H1 (cell line): Measurements from ENCODE around the gene FASTKD3. TPM values are rescaled to one million over a fixed set of nuclear protein-coding genes. Genes with fewer than 3 reads are reported as not detected.

Experiments
- CTCF ChIA-PET: fragments of 300-600 bp; sonication (Branson Sonifier 250); formaldehyde crosslinking; loops from one replicate; lab custom pipeline; 2021; ENCODE audit not compliant: partially characterized antibody; lab: Charles Lee
- POLR2A ChIA-PET: fragments of 300-600 bp; sonication (Branson Sonifier 250); formaldehyde crosslinking; loops from one replicate; lab custom pipeline; 2021; ENCODE audit warnings: inconsistent platforms; ENCODE audit not compliant: partially characterized antibody; lab: Charles Lee
- DNase-seq, 2 experiments: peaks; one replicate each; pipeline versions ENCODE4 v3.0.0 to v3.0.0-alpha.2; 2010 to 2022; ENCODE audit warnings: low spot score in 2 of 2, low read depth in 1 of 2, mixed read lengths in 1 of 2
- FAIRE-seq: peaks from 2 replicates; lab custom pipeline; 2011; peaks lifted over from hg19 to GRCh38; lab: Jason Lieb, UNC
- H2AFZ ChIP-seq: 2 replicates; pipeline ENCODE4 v1.8.1; 2012; ENCODE audit warnings: low read length, inconsistent platforms
- H2AK5ac ChIP-seq: 2 replicates; pipeline ENCODE4 v1.6.1; 2013; ENCODE audit warnings: low read depth, low read length
- H2BK120ac ChIP-seq: replicated peaks from 2 replicates; pipeline ENCODE3; 2013; ENCODE audit warnings: low read depth, low read length, inconsistent platforms
- H2BK12ac ChIP-seq: 2 replicates; pipeline ENCODE4 v1.6.1; 2013; ENCODE audit warnings: low read depth, low read length
- H2BK15ac ChIP-seq: 2 replicates; pipeline ENCODE4 v1.6.1; 2013; ENCODE audit warnings: low read length
- H2BK20ac ChIP-seq: 2 replicates; pipeline ENCODE4 v1.6.1; 2013; ENCODE audit warnings: low read length
- H2BK5ac ChIP-seq: 2 replicates; pipeline ENCODE4 v1.6.1; 2013; ENCODE audit warnings: low read depth, low read length
- H3K14ac ChIP-seq: 2 replicates; pipeline ENCODE4 v1.6.1; 2013; ENCODE audit warnings: inconsistent platforms; ENCODE audit not compliant: insufficient read length
- H3K18ac ChIP-seq: 2 replicates; pipeline ENCODE4 v1.6.1; 2013; ENCODE audit warnings: low read length; ENCODE audit errors: extremely low read depth
- H3K23ac ChIP-seq: 2 replicates; pipeline ENCODE4 v1.6.1; 2013; ENCODE audit warnings: inconsistent platforms; ENCODE audit not compliant: insufficient read length
- H3K23me2 ChIP-seq: 2 replicates; pipeline ENCODE4 v1.6.1; 2013; ENCODE audit warnings: low read depth, low read length
- H3K27ac ChIP-seq: 2 replicates; pipeline ENCODE4 v1.6.1; 2011; ENCODE audit warnings: low read depth, low read length, inconsistent platforms
- H3K27me3 ChIP-seq, 4 experiments: replicated peaks in 1 of 4; 1 replicate in 1 of 4; 2 replicates in 3 of 4; pipeline versions ENCODE4 v1.6.1 to v1.8.1; 2011 to 2013; ENCODE audit warnings: low read length in 3 of 4, mild to moderate bottlenecking in 3 of 4, inconsistent platforms in 2 of 4, mixed read lengths in 2 of 4, moderate library complexity in 1 of 4; ENCODE audit not compliant: control insufficient read depth in 3 of 4, insufficient read depth in 3 of 4; ENCODE audit errors: extremely low read depth in 1 of 4
- H3K36me3 ChIP-seq, 4 experiments: 2 replicates each; pipeline versions ENCODE4 v1.6.1 to v1.8.1; 2011 to 2013; ENCODE audit warnings: mild to moderate bottlenecking in 4 of 4, low read length in 3 of 4, moderate library complexity in 2 of 4, control low read depth in 1 of 4, inconsistent platforms in 1 of 4; ENCODE audit not compliant: insufficient read depth in 4 of 4, control insufficient read depth in 2 of 4
- H3K4ac ChIP-seq: replicated peaks from 2 replicates; pipeline ENCODE3; 2013; ENCODE audit warnings: low read length, low read depth, mixed read lengths, inconsistent platforms; ENCODE audit not compliant: insufficient read length
- H3K4me1 ChIP-seq, 4 experiments: replicated peaks in 1 of 4; 1 replicate in 1 of 4; 2 replicates in 3 of 4; pipeline versions ENCODE4 v1.6.1 to v1.8.1; 2011 to 2013; ENCODE audit warnings: low read length in 3 of 4, inconsistent platforms in 2 of 4, mixed read lengths in 1 of 4; ENCODE audit not compliant: insufficient read depth in 4 of 4, control insufficient read depth in 3 of 4
- H3K4me2 ChIP-seq, 2 experiments: 2 replicates each; pipeline versions ENCODE4 v1.6.1 to v1.8.1; 2011 to 2013; ENCODE audit warnings: low read depth in 2 of 2, low read length in 2 of 2, control low read depth in 1 of 2, inconsistent platforms in 1 of 2, mild to moderate bottlenecking in 1 of 2; ENCODE audit not compliant: insufficient read depth in 1 of 2
- H3K4me3 ChIP-seq, 4 experiments: fragments of 200-600, 300-600 bp in 1 of 4; sonication (generic), shearing (Covaris generic), sonication (Bioruptor Twin) in 1 of 4; 2 replicates each; pipeline versions ENCODE4 v1.5.1 to v1.8.1; 2011 to 2016; ENCODE audit warnings: low read length in 4 of 4, low read depth in 3 of 4, control low read depth in 2 of 4, inconsistent platforms in 2 of 4, mild to moderate bottlenecking in 2 of 4, mixed read lengths in 1 of 4, moderate library complexity in 1 of 4; ENCODE audit not compliant: insufficient read depth in 2 of 4; ENCODE audit errors: extremely low read depth in 1 of 4
- H3K56ac ChIP-seq: replicated peaks from 2 replicates; pipeline ENCODE3; 2013; ENCODE audit warnings: low read depth, mild to moderate bottlenecking, mixed read lengths, low read length, inconsistent platforms; ENCODE audit not compliant: insufficient read length
- H3K79me1 ChIP-seq: 2 replicates; pipeline ENCODE4 v1.6.1; 2013; ENCODE audit warnings: low read depth, low read length, control low read depth
- H3K79me2 ChIP-seq, 2 experiments: 2 replicates each; pipeline versions ENCODE4 v1.6.1 to v1.8.1; 2012 to 2013; ENCODE audit warnings: low read length in 2 of 2, mild to moderate bottlenecking in 2 of 2, inconsistent platforms in 1 of 2; ENCODE audit not compliant: insufficient read depth in 2 of 2, control insufficient read depth in 1 of 2
- H3K9ac ChIP-seq, 4 experiments: replicated peaks in 1 of 4; 1 replicate in 1 of 4; 2 replicates in 3 of 4; pipeline versions ENCODE4 v1.6.1 to v1.8.1; 2011 to 2013; ENCODE audit warnings: low read depth in 3 of 4, low read length in 3 of 4, control low read depth in 2 of 4, mild to moderate bottlenecking in 2 of 4, moderate library complexity in 2 of 4, inconsistent platforms in 1 of 4; ENCODE audit errors: extremely low read depth in 1 of 4
- H3K9me3 ChIP-seq, 2 experiments: 2 replicates each; pipeline versions ENCODE4 v1.6.1 to v1.8.1; 2012 to 2013; ENCODE audit warnings: mild to moderate bottlenecking in 2 of 2, moderate library complexity in 2 of 2, control low read depth in 1 of 2, inconsistent platforms in 1 of 2, low read depth in 1 of 2, low read length in 1 of 2, mixed read lengths in 1 of 2; ENCODE audit not compliant: insufficient read depth in 2 of 2
- H4K20me1 ChIP-seq, 2 experiments: replicated peaks in 1 of 2; 2 replicates each; pipeline versions ENCODE3 to v1.8.1; 2011 to 2013; ENCODE audit warnings: inconsistent platforms in 2 of 2, low read length in 2 of 2, mild to moderate bottlenecking in 1 of 2; ENCODE audit not compliant: insufficient read depth in 2 of 2, control insufficient read depth in 1 of 2
- H4K5ac ChIP-seq: 2 replicates; pipeline ENCODE4 v1.6.1; 2013; ENCODE audit warnings: low read length, low read depth, mixed read lengths, inconsistent platforms; ENCODE audit not compliant: insufficient read length
- H4K8ac ChIP-seq: 2 replicates; pipeline ENCODE4 v1.8.0; 2013; ENCODE audit warnings: mild to moderate bottlenecking, moderate library complexity, low read length, inconsistent platforms; ENCODE audit not compliant: insufficient read depth; ENCODE audit errors: extremely low read depth
- H4K91ac ChIP-seq: replicated peaks from 2 replicates; pipeline ENCODE3; 2013; ENCODE audit warnings: low read length, mixed read lengths, inconsistent platforms; ENCODE audit not compliant: insufficient read length
- BACH1 ChIP-seq: IDR thresholded peaks from 2 replicates; pipeline ENCODE4 v1.6.1; 2012; ENCODE audit warnings: low read length, improper control_type of control experiment
- CBX8 ChIP-seq: fragments of 300-800, 300-1000 bp; sonication (generic); IDR thresholded peaks from 2 replicates; pipeline ENCODE4 v1.7.1; 2016; ENCODE audit warnings: low read depth, low read length, borderline replicate concordance
- CHD1 ChIP-seq: IDR thresholded peaks from 2 replicates; pipeline ENCODE4 v1.6.1; 2012; ENCODE audit warnings: low read depth, low read length, improper control_type of control experiment
- JUN ChIP-seq: IDR thresholded peaks from 2 replicates; pipeline ENCODE4 v1.6.1; 2011; ENCODE audit warnings: low read depth, mild to moderate bottlenecking, improper control_type of control experiment, low read length
- KDM1A ChIP-seq: fragments of 200-600, 300-600 bp; sonication (generic); IDR thresholded peaks from 2 replicates; pipeline ENCODE4 v1.7.1; 2016; ENCODE audit warnings: mild to moderate bottlenecking, low read length, borderline replicate concordance
- RBBP5 ChIP-seq: IDR thresholded peaks from 2 replicates; pipeline ENCODE4 v1.7.1; 2012; ENCODE audit warnings: low read depth, mild to moderate bottlenecking, inconsistent platforms, low read length, moderate library complexity, borderline replicate concordance
- RFX5 ChIP-seq: IDR thresholded peaks from 2 replicates; pipeline ENCODE4 v1.6.1; 2011; ENCODE audit warnings: low read depth, low read length, improper control_type of control experiment, borderline replicate concordance
- SIRT6 ChIP-seq: IDR thresholded peaks from one replicate; pipeline ENCODE4 v1.7.1; 2012; ENCODE audit warnings: low read length, inconsistent platforms
- SRF ChIP-seq: IDR thresholded peaks from 2 replicates; pipeline ENCODE4 v1.6.1; 2011; ENCODE audit warnings: mild to moderate bottlenecking, low read depth, low read length, moderate library complexity
- SUZ12 ChIP-seq: fragments of 200-600 bp; sonication (generic); IDR thresholded peaks from 2 replicates; pipeline ENCODE4 v1.6.1; 2012; ENCODE audit warnings: mild to moderate bottlenecking, inconsistent platforms, low read length, moderate library complexity, mixed read lengths
- WGBS, 2 experiments: shearing (Covaris generic) in 1 of 2; methylation state at CpG; one replicate each; pipeline versions ENCODE4 v1.1.6 to v1.1.7; 2013 to 2015; ENCODE audit warnings: low lambda C conversion rate in 2 of 2, mixed read lengths in 2 of 2, inconsistent platforms in 1 of 2, low coverage in 1 of 2, missing lambda C conversion rate in 1 of 2; ENCODE audit not compliant: insufficient replicate concordance in 2 of 2, insufficient coverage in 1 of 2, insufficient read length in 1 of 2; ENCODE audit errors: extremely low coverage in 1 of 2, missing lambda C conversion rate in 1 of 2; 5-methylcytosine and 5-hydroxymethylcytosine counted together
- polyA plus RNA-seq, 7 experiments: library from polyadenylated mRNA; depleted of rRNA in 3 of 7; stranded (reverse) in 5 of 7; unstranded in 2 of 7; fragments of >200 nt in 5 of 7; fragments of 200-250 nt in 2 of 7; gene quantifications; 1 replicate in 5 of 7; 2 replicates in 1 of 7; 4 replicates in 1 of 7; pipeline versions ENCODE4 v1.2.1 to v1.2.3, GENCODE V29; 2011 to 2013; ENCODE audit warnings: missing spikeins in 2 of 7, mixed read lengths in 2 of 7
- total RNA-seq: library from RNA; stranded (reverse); fragmentation: NEBNext Ultra II Directional; extraction: Animal tissue kit (Norgen Biotek cat#: 25700); gene quantifications from 2 replicates; pipeline ENCODE4 v1.2.1, GENCODE V29; 2021
- TF ChIP-seq, protein P1 (sequence below): IDR thresholded peaks from 2 replicates; pipeline ENCODE4 v1.6.1; 2012; ENCODE audit warnings: low read length, inconsistent platforms

The FASTKD3 gene
- total and polyA plus RNA-seq, 2 of the 8 experiments (the other 6 are each of a cell fraction or from before 2014, with no cell fraction given) = 5.6 to 7.6 TPM

DNA sequence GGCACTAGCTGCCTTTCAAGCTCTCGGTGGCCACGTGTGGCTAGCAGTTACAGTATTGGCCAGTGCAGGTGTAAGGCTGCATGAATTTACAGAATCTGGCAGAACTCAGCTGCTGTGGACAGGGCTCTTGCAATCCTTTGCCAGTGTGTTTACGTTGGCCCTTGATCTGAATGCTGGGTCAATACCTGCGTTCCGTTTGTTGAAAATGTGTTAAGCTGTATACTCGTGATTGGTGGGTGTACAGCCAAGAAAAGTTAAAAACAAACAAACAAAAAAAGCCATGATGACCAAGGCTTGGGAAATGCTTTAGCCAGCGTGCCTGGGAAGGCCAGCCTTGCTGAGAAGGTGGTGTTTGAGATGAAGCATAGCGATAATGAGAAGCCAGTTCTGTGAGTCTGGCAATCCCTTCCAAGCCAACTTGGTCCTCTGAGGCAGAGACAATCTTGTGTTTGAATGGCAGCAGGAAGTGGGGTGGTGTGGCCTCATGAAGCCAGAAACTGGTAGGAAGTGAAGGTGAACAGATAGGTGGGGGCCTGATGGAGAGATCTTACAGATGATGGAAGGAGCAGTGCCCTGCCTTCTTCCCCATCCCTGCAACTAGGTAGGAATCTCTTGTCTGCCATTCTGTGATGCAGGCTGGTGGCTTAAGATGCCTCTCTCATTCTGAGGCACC lies 17.1 kb downstream of the FASTKD3 start:
- Histone ChIP-seq H3K4me2 (peak overlapping the region; percentile 76 to 87), H4K5ac (no peak overlapping the region), H3K18ac (no peak overlapping the region), H4K8ac (no peak overlapping the region), H3K79me2 (no peaks in the 10 kb centered on the region), H3K27ac (no peak overlapping the region), H2BK120ac (no peak overlapping the region), H3K4me3 (peak overlapping the region in 3 of 4 experiments; percentile 60 to 89 (median 62); a peak in 5 of 8 replicates), H2BK5ac (no peak overlapping the region), H3K4me1 (peaks cover 0 to 8% (median 3%) of the 10 kb centered on the region in 4 experiments; a peak in 4 of 7 replicates), H4K20me1 (no peaks in the 10 kb centered on the region), H3K27me3 (peaks cover 0 to 16% (median 9%) of the 10 kb centered on the region in 4 experiments; a peak in 4 of 7 replicates), H3K9ac (no peak overlapping the region), H2BK12ac (no peak overlapping the region), H3K9me3 (no peaks in the 10 kb centered on the region), H3K4ac (no peak overlapping the region), H3K79me1 (no peaks in the 10 kb centered on the region), H3K23me2 (peaks cover 9% of the 10 kb centered on the region), H3K36me3 (no peaks in the 10 kb centered on the region), H2AK5ac (no peak overlapping the region), H2BK15ac (0 out of 2 replicates have a peak overlapping the region, but pooled peaks have one; percentile 8), H3K14ac (no peak overlapping the region), H2BK20ac (no peak overlapping the region), H3K56ac (no peak overlapping the region), H2AFZ (peak overlapping the region; percentile 90; the same call in 1 of the 2 replicates), H4K91ac (no peak overlapping the region), H3K23ac (no peak overlapping the region)
- DNase-seq (no peak), FAIRE-seq (peak; percentile 48)
- POLR2A ChIA-PET = interaction anchor here (1.2 to 1.5 kb wide), 2 partner anchors 17 to 456 kb away, joined by 3 to 4 read pairs; partner anchors contain the start of genes ADCY2, FASTKD3 and MTRR
- 84% methylated on average over 8 of the region's 8 CpGs; no CpG with 5 or more reads in 1 of the 2 experiments for WGBS, 2 experiments
- CTCF ChIA-PET = interaction anchor here (0.5 to 3.4 kb wide), 13 partner anchors 9 to 1101 kb away, joined by 3 to 23 read pairs (median 4); partner anchors contain the start of genes FASTKD3 and MTRR
- TF ChIP-seq JUN (no peak), RBBP5 (no peak), SIRT6 (no peak), RFX5 (no peak), KDM1A (no peak), CHD1 (no peak), CBX8 (no peak), SUZ12 (no peak), BACH1 (no peak), SRF (no peak)
- TF ChIP-seq, protein P1, sequence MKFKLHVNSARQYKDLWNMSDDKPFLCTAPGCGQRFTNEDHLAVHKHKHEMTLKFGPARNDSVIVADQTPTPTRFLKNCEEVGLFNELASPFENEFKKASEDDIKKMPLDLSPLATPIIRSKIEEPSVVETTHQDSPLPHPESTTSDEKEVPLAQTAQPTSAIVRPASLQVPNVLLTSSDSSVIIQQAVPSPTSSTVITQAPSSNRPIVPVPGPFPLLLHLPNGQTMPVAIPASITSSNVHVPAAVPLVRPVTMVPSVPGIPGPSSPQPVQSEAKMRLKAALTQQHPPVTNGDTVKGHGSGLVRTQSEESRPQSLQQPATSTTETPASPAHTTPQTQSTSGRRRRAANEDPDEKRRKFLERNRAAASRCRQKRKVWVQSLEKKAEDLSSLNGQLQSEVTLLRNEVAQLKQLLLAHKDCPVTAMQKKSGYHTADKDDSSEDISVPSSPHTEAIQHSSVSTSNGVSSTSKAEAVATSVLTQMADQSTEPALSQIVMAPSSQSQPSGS = no peak
